ENCODE results near the gene EIF2AK2.

EIF2AK2 gene

GRCh38 chr2:37149626-37150322 lies 7.0 kb downstream of the EIF2AK2 start (continued):
- TF ChIP-seq CSRNP3 (CRISPR knock-in tag; IDR thresholded peaks at IDR 0.05) = no peak

- no peak for ATAC-seq
- TF ChIP-seq PPARA (CRISPR knock-in tag; IDR thresholded peaks at IDR 0.05; ENCODE audit: borderline replicate concordance) (no peak), OSR1 (CRISPR knock-in tag; IDR thresholded peaks at IDR 0.05) (no peak), BACH2 (CRISPR knock-in tag; IDR thresholded peaks at IDR 0.05; ENCODE audit: borderline replicate concordance) (no peak), PATZ1 (CRISPR knock-in tag; IDR thresholded peaks at IDR 0.05; ENCODE audit: borderline replicate concordance) (no peak), CREB5 (CRISPR knock-in tag; IDR thresholded peaks at IDR 0.05; ENCODE audit: low read depth) (no peak), GLIS3 (CRISPR knock-in tag; IDR thresholded peaks at IDR 0.05) (no peak), CSDC2 (CRISPR knock-in tag; IDR thresholded peaks at IDR 0.05) (no peak), ZC3H10 (CRISPR knock-in tag; IDR thresholded peaks at IDR 0.05) (no peak), ISL1 (CRISPR knock-in tag; IDR thresholded peaks at IDR 0.05) (no peak), ZFP30 (CRISPR knock-in tag; IDR thresholded peaks at IDR 0.05) (no peak), ZFP3 (CRISPR knock-in tag; IDR thresholded peaks at IDR 0.05) (no peak), TOX (CRISPR knock-in tag; IDR thresholded peaks at IDR 0.05; ENCODE audit: borderline replicate concordance) (no peak), ESRRG (CRISPR knock-in tag; IDR thresholded peaks at IDR 0.05) (no peak), POU6F1 (CRISPR knock-in tag; IDR thresholded peaks at IDR 0.05; ENCODE audit: borderline replicate concordance, low read depth) (no peak), SNAI2 (CRISPR knock-in tag; IDR thresholded peaks at IDR 0.05) (no peak), CSRNP3 (CRISPR knock-in tag; IDR thresholded peaks at IDR 0.05) (no peak)
These were observed 8.5 kb downstream of the EIF2AK2 start for GRCh38 chr2:37148325-37148724.

GRCh38 chr2:37146062-37146461 lies 10.7 kb downstream of the EIF2AK2 start:
- TF ChIP-seq ZC3H10 (CRISPR knock-in tag; IDR thresholded peaks at IDR 0.05) (no peak), CSDC2 (CRISPR knock-in tag; IDR thresholded peaks at IDR 0.05) (no peak), ZFP3 (CRISPR knock-in tag; IDR thresholded peaks at IDR 0.05) (no peak), RARB (CRISPR knock-in tag; IDR thresholded peaks at IDR 0.05) (no peak)

GRCh38 chr2:37143974-37144373 lies 12.8 kb downstream of the EIF2AK2 start:
- TF ChIP-seq ZNF70 (CRISPR knock-in tag; IDR thresholded peaks at IDR 0.05) = no peak
- no peak for TF ChIP-seq RARB (CRISPR knock-in tag; IDR thresholded peaks at IDR 0.05)
- TF ChIP-seq SNAI2 (CRISPR knock-in tag; IDR thresholded peaks at IDR 0.05) = no peak
- no peak for TF ChIP-seq ZFP3 (CRISPR knock-in tag; IDR thresholded peaks at IDR 0.05)
- no peak for TF ChIP-seq POU6F1 (CRISPR knock-in tag; IDR thresholded peaks at IDR 0.05; ENCODE audit: borderline replicate concordance, low read depth)
- no peak for TF ChIP-seq ESRRG (CRISPR knock-in tag; IDR thresholded peaks at IDR 0.05)
- TF ChIP-seq CSRNP3 (CRISPR knock-in tag; IDR thresholded peaks at IDR 0.05) = no peak
- no peak for TF ChIP-seq ZNF8 (CRISPR knock-in tag; IDR thresholded peaks at IDR 0.05)
- TF ChIP-seq CSDC2 (CRISPR knock-in tag; IDR thresholded peaks at IDR 0.05) = no peak
- no peak for TF ChIP-seq ARNTL (CRISPR knock-in tag; IDR thresholded peaks at IDR 0.05; ENCODE audit: borderline replicate concordance, low read depth)
- no peak for TF ChIP-seq TOX (CRISPR knock-in tag; IDR thresholded peaks at IDR 0.05; ENCODE audit: borderline replicate concordance)
- TF ChIP-seq PATZ1 (CRISPR knock-in tag; IDR thresholded peaks at IDR 0.05; ENCODE audit: borderline replicate concordance) = no peak
- TF ChIP-seq GLIS3 (CRISPR knock-in tag; IDR thresholded peaks at IDR 0.05) = no peak
- no peak for ATAC-seq

More at GRCh38 chr2:37146062-37146461, 10.7 kb downstream of the EIF2AK2 start:
- no peak for ATAC-seq
